ENCODE results near the gene ERAL1.

- TF ChIP-seq CTCF (IDR thresholded peaks at IDR 0.05), result no peak
- TF ChIP-seq POLR2A (IDR thresholded peaks at IDR 0.05), result no peak
These were observed 53.1 kb downstream of the ERAL1 start for GRCh38 chr17:28907709-28908475.

All from heart left ventricle (tissue), 13 donors.